ENCODE results near the gene SGPP2. TPM values are rescaled to one million over a fixed set of nuclear protein-coding genes. Genes with fewer than 3 reads are reported as not detected.

SGPP2 gene
- total RNA-seq, 1 experiment from 2014 or later, result not detected

GRCh38 chr2:222380456-222380855 is 43.9 kb upstream of the SGPP2 start:
- H4K91ac ChIP-seq (ENCODE audit: insufficient read length, low read depth, low read length), result no peak overlapping the region
- H3T11ph ChIP-seq (ENCODE audit: low read length), result no peak overlapping the region
- H3K9ac ChIP-seq (ENCODE audit: extremely low read depth, insufficient read length, low read length), result no peak overlapping the region
- no peaks in the 10 kb centered on the region for H3K27me3 ChIP-seq (ENCODE audit: insufficient read depth, low read length)
- no peak overlapping the region for H2AFZ ChIP-seq (ENCODE audit: low read length)
- Mint-ChIP-seq H3K36me3 (ENCODE audit: insufficient read depth in 1 of 3, low read depth in 3 of 3) (peaks cover 0 to 7% (median 2%) of the 10 kb centered on the region in 3 experiments; a peak in 4 of 7 replicates), H3K4me1 (peaks cover 6% of the 10 kb centered on the region in 2 experiments), H3K27me3 (ENCODE audit: low read depth) (peaks cover 31% of the 10 kb centered on the region), H3K4me3 (no peak overlapping the region), H3K9me3 (peaks cover 5% of the 10 kb centered on the region in 2 experiments; a peak in 3 of 5 replicates), H3K27ac (no peak overlapping the region)
- H3K18ac ChIP-seq (ENCODE audit: insufficient read length, low read depth, low read length), result no peak overlapping the region
- H3K56ac ChIP-seq (ENCODE audit: insufficient read length, low read depth, low read length), result no peak overlapping the region
- no peak overlapping the region for H3K23ac ChIP-seq (ENCODE audit: insufficient read length, low read depth, low read length)
- TF ChIP-seq, protein P1, sequence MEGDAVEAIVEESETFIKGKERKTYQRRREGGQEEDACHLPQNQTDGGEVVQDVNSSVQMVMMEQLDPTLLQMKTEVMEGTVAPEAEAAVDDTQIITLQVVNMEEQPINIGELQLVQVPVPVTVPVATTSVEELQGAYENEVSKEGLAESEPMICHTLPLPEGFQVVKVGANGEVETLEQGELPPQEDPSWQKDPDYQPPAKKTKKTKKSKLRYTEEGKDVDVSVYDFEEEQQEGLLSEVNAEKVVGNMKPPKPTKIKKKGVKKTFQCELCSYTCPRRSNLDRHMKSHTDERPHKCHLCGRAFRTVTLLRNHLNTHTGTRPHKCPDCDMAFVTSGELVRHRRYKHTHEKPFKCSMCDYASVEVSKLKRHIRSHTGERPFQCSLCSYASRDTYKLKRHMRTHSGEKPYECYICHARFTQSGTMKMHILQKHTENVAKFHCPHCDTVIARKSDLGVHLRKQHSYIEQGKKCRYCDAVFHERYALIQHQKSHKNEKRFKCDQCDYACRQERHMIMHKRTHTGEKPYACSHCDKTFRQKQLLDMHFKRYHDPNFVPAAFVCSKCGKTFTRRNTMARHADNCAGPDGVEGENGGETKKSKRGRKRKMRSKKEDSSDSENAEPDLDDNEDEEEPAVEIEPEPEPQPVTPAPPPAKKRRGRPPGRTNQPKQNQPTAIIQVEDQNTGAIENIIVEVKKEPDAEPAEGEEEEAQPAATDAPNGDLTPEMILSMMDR (conservative IDR thresholded peaks at IDR 0.05), result no peak
- H3K4ac ChIP-seq (ENCODE audit: low read depth, low read length), result no peak overlapping the region
- no peak overlapping the region for H2BK15ac ChIP-seq (ENCODE audit: low read depth, low read length)
- no peak overlapping the region for H4K5ac ChIP-seq (ENCODE audit: insufficient read length, low read depth, low read length)
- H2BK5ac ChIP-seq (ENCODE audit: insufficient read length, low read length), result no peak overlapping the region
- no peak overlapping the region for H2BK20ac ChIP-seq (ENCODE audit: low read depth, low read length, poor library complexity, severe bottlenecking)
- no peaks in the 10 kb centered on the region for H4K20me1 ChIP-seq (ENCODE audit: control insufficient read depth, insufficient read depth, insufficient read length)
- H3K79me2 ChIP-seq (ENCODE audit: insufficient read depth, low read length), result no peaks in the 10 kb centered on the region
- H3K14ac ChIP-seq (ENCODE audit: insufficient read depth, low read length), result no peak overlapping the region
- WGBS (ENCODE audit: extremely low coverage, insufficient read length, low lambda C conversion rate), result 100% methylated on average over 1 of the region's 2 CpGs
- H3K4me2 ChIP-seq (ENCODE audit: insufficient read depth, insufficient read length, low read length), result no peak overlapping the region
- no peaks in the 10 kb centered on the region for H3K79me1 ChIP-seq (ENCODE audit: insufficient read depth, low read depth, low read length, poor library complexity, severe bottlenecking)
- DNase-seq, result no peak
- no peak overlapping the region for H2BK120ac ChIP-seq (ENCODE audit: low read depth, low read length, poor library complexity, severe bottlenecking)
- H3K23me2 ChIP-seq (ENCODE audit: insufficient read length, low read depth, low read length, poor library complexity, severe bottlenecking), result no peaks in the 10 kb centered on the region
- H3K27ac ChIP-seq (ENCODE audit: insufficient read length, low read depth, low read length), result no peak overlapping the region
- H3K9me3 ChIP-seq (ENCODE audit: control insufficient read depth, low read depth, low read length), result no peaks in the 10 kb centered on the region
- no peaks in the 10 kb centered on the region for H3K4me1 ChIP-seq (ENCODE audit: insufficient read depth, low read length)
- no peak overlapping the region for H4K8ac ChIP-seq (replicated peaks; ENCODE audit: insufficient read length, low read depth, low read length)
- no peak overlapping the region for H2AK5ac ChIP-seq (ENCODE audit: insufficient read length, low read length)
- H2BK12ac ChIP-seq (ENCODE audit: insufficient read length, low read depth, low read length), result no peak overlapping the region

All from H9 (cell line).